DND-41 (cell line): ENCODE measurements around the gene CCN5.

Experiments used
- ATAC-seq: fragments of 200-7000 bp; cut with Tn5 transposase; 3 replicates; pipeline ENCODE4 v1.9.1; 2021; ENCODE audit warnings: low read depth; ENCODE audit not compliant: insufficient read depth
- DNase-seq: peaks from one replicate; pipeline ENCODE4 v3.0.0-alpha.2; 2020
- H2AFZ ChIP-seq: 2 replicates; pipeline ENCODE4 v1.6.0; 2012; ENCODE audit warnings: low read depth, low read length
- H3K27ac ChIP-seq: 2 replicates; pipeline ENCODE4 v1.5.1; 2012; ENCODE audit warnings: low read length, inconsistent platforms
- H3K27me3 ChIP-seq: fragments of 200-600 bp; sonication (generic); 2 replicates; pipeline ENCODE4 v1.6.0; 2012; ENCODE audit warnings: low read length, mild to moderate bottlenecking, inconsistent platforms; ENCODE audit not compliant: insufficient read depth, poor library complexity
- H3K36me3 ChIP-seq: 2 replicates; pipeline ENCODE4 v1.5.1; 2012; ENCODE audit warnings: low read length, inconsistent platforms; ENCODE audit not compliant: insufficient read depth
- H3K4me1 ChIP-seq: 2 replicates; pipeline ENCODE4 v1.5.1; 2012; ENCODE audit warnings: mild to moderate bottlenecking, low read length; ENCODE audit not compliant: insufficient read depth
- H3K4me2 ChIP-seq: 2 replicates; pipeline ENCODE4 v1.6.0; 2012; ENCODE audit warnings: mild to moderate bottlenecking, moderate library complexity, low read length, inconsistent platforms; ENCODE audit not compliant: insufficient read depth
- H3K4me3 ChIP-seq, 2 experiments: fragments of 200-600 bp in 1 of 2; shearing (Covaris generic) in 1 of 2; 2 replicates each; pipeline ENCODE4 v1.5.1; 2012 to 2016; ENCODE audit warnings: inconsistent platforms in 2 of 2, low read length in 2 of 2, mild to moderate bottlenecking in 2 of 2, low read depth in 1 of 2, moderate library complexity in 1 of 2
- H3K79me2 ChIP-seq: 2 replicates; pipeline ENCODE4 v1.6.0; 2012; ENCODE audit warnings: low read length, inconsistent platforms; ENCODE audit not compliant: insufficient read depth
- H3K9ac ChIP-seq: 2 replicates; pipeline ENCODE4 v1.6.0; 2012; ENCODE audit warnings: low read depth, mild to moderate bottlenecking, inconsistent platforms, low read length, moderate library complexity
- H3K9me3 ChIP-seq: 2 replicates; pipeline ENCODE4 v1.5.1; 2012; ENCODE audit warnings: low read length, moderate library complexity, mild to moderate bottlenecking, inconsistent platforms; ENCODE audit not compliant: insufficient read depth, severe bottlenecking
- H4K20me1 ChIP-seq: 2 replicates; pipeline ENCODE4 v1.6.0; 2012; ENCODE audit warnings: low read length; ENCODE audit not compliant: insufficient read depth
- CTCF ChIP-seq: IDR thresholded peaks from 2 replicates; pipeline ENCODE4 v1.5.1; 2012; ENCODE audit warnings: borderline replicate concordance, low read length, moderate library complexity, mild to moderate bottlenecking; ENCODE audit not compliant: poor library complexity, severe bottlenecking; ENCODE audit errors: extremely low read depth
- EZH2 ChIP-seq: IDR thresholded peaks from 3 replicates; pipeline ENCODE4 v1.6.1; 2012; ENCODE audit warnings: borderline replicate concordance, low read depth, mild to moderate bottlenecking, moderate library complexity, low read length, inconsistent platforms; ENCODE audit not compliant: severe bottlenecking

The CCN5 gene

DNA sequence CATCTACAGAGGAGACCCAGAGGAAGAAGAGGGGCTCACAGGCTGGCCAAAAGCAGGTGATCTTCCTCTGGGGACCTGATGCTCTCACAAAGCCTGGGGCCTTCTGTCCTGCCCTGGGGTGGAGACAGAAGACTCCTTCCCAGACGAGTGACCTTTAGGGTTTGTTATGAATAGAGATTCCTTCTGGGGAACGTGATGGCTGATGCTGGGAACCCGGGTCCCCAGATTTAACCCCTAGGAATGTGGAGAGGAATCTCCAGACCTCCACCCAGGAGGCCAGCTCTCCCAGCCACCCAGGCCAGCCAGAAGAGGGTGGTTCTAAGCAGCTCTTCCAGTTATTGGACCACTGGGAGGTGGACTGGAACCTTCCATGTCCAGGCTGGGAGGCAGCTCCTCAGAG lies 16.8 kb upstream of the CCN5 start:
- H3K36me3 ChIP-seq: no peaks in the 10 kb centered on the region
- no peak overlapping the region for H3K9ac ChIP-seq
- H3K4me3 ChIP-seq: no peak overlapping the region
- H2AFZ ChIP-seq: no peak overlapping the region
- TF ChIP-seq EZH2 (no peak), CTCF (no peak)
- H3K27me3 ChIP-seq: no peaks in the 10 kb centered on the region
- no peak overlapping the region for H3K27ac ChIP-seq
- ATAC-seq (no peak), DNase-seq (no peak)
- H3K79me2 ChIP-seq: no peaks in the 10 kb centered on the region
- H3K4me2 ChIP-seq: no peak overlapping the region
- H3K9me3 ChIP-seq: no peaks in the 10 kb centered on the region
- peaks cover 4% of the 10 kb centered on the region; the same call in 1 of the 2 replicates for H4K20me1 ChIP-seq
- no peaks in the 10 kb centered on the region for H3K4me1 ChIP-seq

DNA sequence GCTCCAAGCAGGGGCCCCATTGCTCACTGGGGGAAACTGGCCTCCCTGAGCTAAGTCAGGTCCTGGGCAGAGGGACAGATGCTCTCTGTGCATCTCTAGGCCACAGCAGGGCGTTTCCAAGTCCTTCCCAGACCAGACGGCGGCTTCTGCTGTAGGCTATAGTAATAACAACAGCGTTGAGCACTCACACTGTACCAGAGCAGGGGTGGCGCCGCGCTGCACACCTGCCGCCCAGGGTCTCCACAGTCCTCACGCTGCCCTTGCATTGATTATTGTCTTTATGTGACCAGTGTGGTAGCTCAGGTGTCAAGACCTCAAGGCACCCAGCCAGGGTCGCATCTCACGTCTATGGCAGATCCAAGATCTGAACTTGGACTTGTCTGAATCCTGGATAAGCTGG lies 14.9 kb upstream of the CCN5 start:
- Histone ChIP-seq H3K4me2 (no peak overlapping the region), H4K20me1 (peaks cover 4% of the 10 kb centered on the region; the same call in 1 of the 2 replicates), H3K4me3 (no peak overlapping the region), H3K9ac (no peak overlapping the region), H2AFZ (no peak overlapping the region), H3K27me3 (no peaks in the 10 kb centered on the region), H3K36me3 (no peaks in the 10 kb centered on the region), H3K9me3 (no peaks in the 10 kb centered on the region), H3K27ac (no peak overlapping the region), H3K79me2 (no peaks in the 10 kb centered on the region), H3K4me1 (no peaks in the 10 kb centered on the region)
- TF ChIP-seq EZH2: no peak
- no peak for TF ChIP-seq CTCF
- no peak for ATAC-seq
- no peak for DNase-seq

- Histone ChIP-seq H3K27me3 (no peaks in the 10 kb centered on the region), H3K4me1 (no peaks in the 10 kb centered on the region), H3K9ac (no peak overlapping the region), H3K79me2 (no peaks in the 10 kb centered on the region), H3K9me3 (no peaks in the 10 kb centered on the region), H3K4me2 (no peak overlapping the region), H3K36me3 (no peaks in the 10 kb centered on the region), H4K20me1 (peaks cover 4% of the 10 kb centered on the region; the same call in 1 of the 2 replicates), H3K4me3 (no peak overlapping the region), H2AFZ (no peak overlapping the region), H3K27ac (no peak overlapping the region)
- DNase-seq (no peak), ATAC-seq (peak; percentile 37; the same call in 1 of the 3 replicates)
- no peak for TF ChIP-seq CTCF
- no peak for TF ChIP-seq EZH2
Observed at GRCh38 chr20:44701118-44701857, 13.9 kb upstream of the CCN5 start.
